Loucy (cell line): ENCODE measurements around the gene CLCNKB.
"Not testable (repeated sequence)": the region's sequence is repeated elsewhere in the genome, so short reads cannot be mapped to it uniquely, and the experiment has no call there.

Source experiments
- H2AFZ ChIP-seq: fragments of 200-600 bp; sonication (generic); 2 replicates; pipeline ENCODE4 v1.6.0; 2016; ENCODE audit warnings: antibody characterized with exemption, mild to moderate bottlenecking, low read length, moderate library complexity
- H3F3A ChIP-seq: fragments of 200-600 bp; 2 replicates; pipeline ENCODE4 v1.6.0; 2016; ENCODE audit warnings: antibody characterized with exemption, low read depth, mild to moderate bottlenecking
- H3K27me3 ChIP-seq: fragments of 200-600 bp; sonication (generic); 2 replicates; pipeline ENCODE4 v1.6.1; 2014; ENCODE audit warnings: low read length, mild to moderate bottlenecking; ENCODE audit not compliant: insufficient read depth, poor library complexity, severe bottlenecking
- H3K36me3 ChIP-seq: fragments of 200-600 bp; sonication (generic); 2 replicates; pipeline ENCODE4 v1.6.1; 2016; ENCODE audit warnings: low read length; ENCODE audit not compliant: insufficient read depth
- H3K4me1 ChIP-seq: fragments of 200-600 bp; sonication (generic); 2 replicates; pipeline ENCODE4 v1.5.1; 2014; ENCODE audit warnings: low read length, mild to moderate bottlenecking; ENCODE audit not compliant: insufficient read depth, poor library complexity, severe bottlenecking
- H3K4me2 ChIP-seq: fragments of 200-600 bp; sonication (generic); 2 replicates; pipeline ENCODE4 v1.6.0; 2014; ENCODE audit warnings: antibody characterized with exemption, low read length, low read depth, mild to moderate bottlenecking; ENCODE audit not compliant: poor library complexity, severe bottlenecking
- H3K4me3 ChIP-seq: fragments of 200-600 bp; sonication (generic); 2 replicates; pipeline ENCODE4 v1.5.1; 2014; ENCODE audit warnings: low read length, mild to moderate bottlenecking, mixed read lengths; ENCODE audit not compliant: poor library complexity, severe bottlenecking
- H3K79me2 ChIP-seq: fragments of 200-600 bp; sonication (generic); 2 replicates; pipeline ENCODE4 v1.6.1; 2014; ENCODE audit warnings: low read length; ENCODE audit not compliant: insufficient read depth
- H3K9ac ChIP-seq: fragments of 200-600 bp; sonication (generic); 2 replicates; pipeline ENCODE4 v1.6.0; 2014; ENCODE audit warnings: mild to moderate bottlenecking, low read depth, low read length, moderate library complexity; ENCODE audit not compliant: poor library complexity, severe bottlenecking
- H3K9me2 ChIP-seq: fragments of 200-600 bp; sonication (generic); replicated peaks from 2 replicates; pipeline ENCODE4 v1.6.1; 2016; ENCODE audit warnings: low read depth, low read length, mixed read lengths
- H3K9me3 ChIP-seq: fragments of 200-600 bp; sonication (generic); 2 replicates; pipeline ENCODE4 v1.6.1; 2014; ENCODE audit warnings: mild to moderate bottlenecking, antibody characterized with exemption, low read length, low read depth; ENCODE audit not compliant: insufficient read depth
- H4K20me1 ChIP-seq: fragments of 200-600 bp; sonication (generic); 2 replicates; pipeline ENCODE4 v1.6.0; 2014; ENCODE audit warnings: antibody characterized with exemption, low read length, mild to moderate bottlenecking; ENCODE audit not compliant: insufficient read depth, poor library complexity, severe bottlenecking
- CTCF ChIP-seq: fragments of 200-600 bp; sonication (generic); conservative IDR thresholded peaks from 2 replicates; pipeline ENCODE4 v1.5.1; 2014; ENCODE audit warnings: mild to moderate bottlenecking, antibody characterized with exemption, low read length
- EZH2phosphoT487 ChIP-seq: fragments of 200-600 bp; IDR thresholded peaks from 2 replicates; pipeline ENCODE4 v1.6.1; 2018; ENCODE audit warnings: antibody characterized with exemption, mild to moderate bottlenecking, moderate library complexity, borderline replicate concordance

CLCNKB gene

DNA sequence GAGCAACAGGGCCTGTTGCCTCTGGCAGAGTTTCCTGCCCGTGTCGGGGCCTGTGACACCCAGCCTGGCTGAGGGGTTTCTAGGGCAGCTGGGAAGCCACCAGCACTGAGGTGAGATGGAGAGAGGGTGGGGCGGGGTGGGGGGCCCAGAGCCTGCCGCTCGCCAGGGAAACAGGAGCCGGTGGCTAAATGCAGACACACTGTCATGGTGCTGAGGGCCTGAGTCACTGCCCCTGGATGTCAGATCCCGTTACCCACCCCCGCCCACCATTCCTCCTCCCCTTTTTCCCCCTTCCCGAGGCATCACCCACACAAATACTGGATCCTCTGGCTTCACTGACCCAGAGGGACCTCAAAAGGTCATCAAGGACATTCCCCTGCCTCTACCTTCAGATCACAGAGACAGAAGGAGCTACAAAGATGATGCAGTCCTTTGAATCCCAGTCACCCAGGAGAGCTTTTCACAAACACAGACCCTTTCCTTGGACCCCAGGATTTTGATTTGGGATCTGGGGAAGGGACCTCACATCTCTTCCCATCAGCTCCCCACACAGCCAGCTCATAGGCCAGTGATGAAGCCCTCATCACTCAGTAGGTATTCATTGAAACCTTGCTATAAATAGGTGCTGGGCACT is 23.8 kb upstream of the CLCNKB start:
- TF ChIP-seq CTCF (no peak), EZH2phosphoT487 (no peak)
- Histone ChIP-seq H3K4me2 (no peak overlapping the region), H3K9ac (no peak overlapping the region), H3F3A (no peaks in the 10 kb centered on the region), H3K9me3 (no peaks in the 10 kb centered on the region), H3K27me3 (no peaks in the 10 kb centered on the region), H3K9me2 (no peaks in the 10 kb centered on the region), H4K20me1 (no peaks in the 10 kb centered on the region), H3K4me3 (no peak overlapping the region), H2AFZ (no peak overlapping the region), H3K4me1 (no peaks in the 10 kb centered on the region), H3K36me3 (no peaks in the 10 kb centered on the region), H3K79me2 (no peaks in the 10 kb centered on the region)

DNA sequence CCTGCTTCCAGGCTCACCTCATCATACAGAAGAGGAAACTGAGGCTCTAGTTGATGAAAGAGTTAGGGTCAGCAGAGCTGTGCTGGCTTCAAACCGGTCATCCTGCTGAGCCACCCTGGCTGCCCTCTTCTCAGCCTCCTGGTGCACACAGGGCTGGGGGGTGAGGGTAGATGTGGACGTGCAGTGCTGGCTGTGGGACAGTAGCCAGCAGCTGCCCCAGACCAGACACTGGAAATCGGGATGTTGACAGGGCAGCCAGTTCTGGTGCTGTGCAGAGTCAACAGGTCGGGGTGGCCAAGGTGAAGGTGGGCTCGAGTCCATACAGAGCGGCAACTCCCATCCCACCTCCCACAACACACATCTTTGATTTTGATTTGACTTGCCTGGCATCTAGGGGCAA is 23.3 kb upstream of the CLCNKB start:
- H3K36me3 ChIP-seq: no peaks in the 10 kb centered on the region
- no peaks in the 10 kb centered on the region for H3K27me3 ChIP-seq
- TF ChIP-seq EZH2phosphoT487 (no peak), CTCF (no peak)
- H3K9me2 ChIP-seq: no peaks in the 10 kb centered on the region
- H3K79me2 ChIP-seq: no peaks in the 10 kb centered on the region
- no peaks in the 10 kb centered on the region for H4K20me1 ChIP-seq
- H3F3A ChIP-seq: no peaks in the 10 kb centered on the region
- no peak overlapping the region for H3K9ac ChIP-seq
- H3K9me3 ChIP-seq: no peaks in the 10 kb centered on the region
- no peak overlapping the region for H3K4me2 ChIP-seq
- no peaks in the 10 kb centered on the region for H3K4me1 ChIP-seq
- H2AFZ ChIP-seq: no peak overlapping the region
- no peak overlapping the region for H3K4me3 ChIP-seq

DNA sequence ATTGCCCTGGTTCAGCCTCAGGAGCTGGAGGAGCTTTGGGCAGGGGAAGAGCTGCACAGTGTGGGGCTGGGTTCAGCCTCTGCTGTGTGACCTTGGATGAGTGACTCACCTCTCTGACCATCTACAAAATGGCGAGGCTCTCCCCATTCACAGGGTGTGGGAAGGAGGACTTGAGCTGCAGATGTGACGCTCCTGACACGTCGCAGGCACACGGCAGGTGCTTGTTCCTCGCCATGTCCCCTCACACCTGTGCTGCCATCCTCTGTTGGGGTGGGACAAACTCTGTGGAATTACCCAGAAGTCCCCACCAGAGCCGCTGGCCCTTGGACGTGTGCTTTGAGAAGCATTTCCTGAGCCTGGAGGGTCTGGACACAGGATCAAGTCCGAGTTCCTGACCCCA is 22.7 kb upstream of the CLCNKB start:
- not testable (repeated sequence) for H3K9me3 ChIP-seq, H3K4me3 ChIP-seq, H3K4me1 ChIP-seq, H3K27me3 ChIP-seq, H3K36me3 ChIP-seq, H3K9ac ChIP-seq, H3K79me2 ChIP-seq, H3K4me2 ChIP-seq, H2AFZ ChIP-seq, H3K9me2 ChIP-seq, H3F3A ChIP-seq, H4K20me1 ChIP-seq

DNA sequence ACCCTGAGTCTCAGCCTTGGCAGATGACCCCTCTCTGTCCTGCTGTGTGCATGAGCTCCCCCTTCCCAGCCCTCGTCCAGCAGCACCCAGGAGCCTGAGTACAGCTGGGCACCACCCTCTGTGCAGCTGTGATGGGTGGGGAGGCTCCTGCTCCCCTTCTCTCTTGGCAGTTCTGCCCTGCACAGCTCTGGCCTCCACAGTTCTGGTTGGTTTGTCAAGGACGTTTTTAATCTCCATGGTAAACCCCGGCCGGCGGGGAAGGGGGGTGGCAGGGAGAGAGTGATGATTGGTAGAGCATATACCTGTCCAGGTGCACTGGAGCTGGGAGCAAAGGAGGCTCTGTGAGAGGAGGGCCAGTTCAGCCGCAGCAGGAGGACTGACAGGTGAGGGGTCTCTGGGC is 21.9 kb upstream of the CLCNKB start, which contains the start of gene CLCNKA:
Gene CLCNKA (plus strand): TSS at position 356 of the 400 bp plus-strand sequence. CDS start 584 bp downstream, outside the sequence.
- H3K79me2 ChIP-seq: no peaks in the 10 kb centered on the region
- no peaks in the 10 kb centered on the region for H3F3A ChIP-seq
- H3K9me2 ChIP-seq: no peaks in the 10 kb centered on the region
- H3K27me3 ChIP-seq: no peaks in the 10 kb centered on the region
- no peak within 1 kb of the TSS for H3K9ac ChIP-seq
- H2AFZ ChIP-seq: no peak within 1 kb of the TSS
- TF ChIP-seq CTCF: no peak
- no peak for TF ChIP-seq EZH2phosphoT487
- H3K4me2 ChIP-seq: no peak within 1 kb of the TSS
- H3K9me3 ChIP-seq: no peaks in the 10 kb centered on the region
- H3K36me3 ChIP-seq: no peaks in the 10 kb centered on the region
- H4K20me1 ChIP-seq: no peaks in the 10 kb centered on the region
- H3K4me3 ChIP-seq: no peak within 1 kb of the TSS
- no peaks in the 10 kb centered on the region for H3K4me1 ChIP-seq
